Right lobe of liver (tissue), 6 donors: ENCODE results near the gene UXS1. TPM values are rescaled to one million over a fixed set of nuclear protein-coding genes. Genes with fewer than 3 reads are reported as not detected.

Source experiments
- ATAC-seq, 4 donors: fragments of 200-7000 bp; cut with Tn5 transposase; one replicate each; pipeline ENCODE4 v1.9.1; 2020; ENCODE audit warnings: mild to moderate bottlenecking in 4 of 4, moderate library complexity in 4 of 4
- DNase-seq, 3 donors: peaks; one replicate each; pipeline ENCODE4 v3.0.0-alpha.2; 2020
- H3K27ac ChIP-seq, 3 donors: fragments of 200-600 bp; one replicate each; pipeline ENCODE4 v1.8.0; 2022
- H3K27me3 ChIP-seq, 2 donors: fragments of 200-600 bp; one replicate each; pipeline ENCODE4 v1.8.0; 2022
- H3K36me3 ChIP-seq, 4 donors: fragments of 200-600 bp; sonication (generic) in 1 of 4; one replicate each; pipeline versions ENCODE4 v1.5.1 to v1.8.0; 2017 to 2022; ENCODE audit warnings: control low read depth in 1 of 4
- H3K4me1 ChIP-seq, 4 donors: fragments of 200-600 bp; sonication (generic) in 1 of 4; one replicate each; pipeline versions ENCODE4 v1.5.1 to v1.8.0; 2017 to 2022; ENCODE audit warnings: control low read depth in 1 of 4
- H3K4me3 ChIP-seq, 3 donors: fragments of 200-600 bp; one replicate each; pipeline ENCODE4 v1.8.0; 2022
- H3K9me3 ChIP-seq, 4 donors: fragments of 200-600 bp; sonication (generic) in 1 of 4; one replicate each; pipeline versions ENCODE4 v1.5.1 to v1.8.0; 2017 to 2022; ENCODE audit warnings: control low read depth in 1 of 4
- CTCF ChIP-seq, 4 donors: fragments of 200-600 bp in 3 of 4; fragments of 450-650 bp in 1 of 4; IDR thresholded peaks; one replicate each; pipeline versions ENCODE4 v1.5.1 to v1.8.0; 2016 to 2022; ENCODE audit warnings: antibody characterized with exemption in 4 of 4, mild to moderate bottlenecking in 2 of 4
- POLR2A ChIP-seq: fragments of 450-650 bp; IDR thresholded peaks from one replicate; pipeline ENCODE4 v1.6.1; 2017; ENCODE audit warnings: antibody characterized with exemption, mild to moderate bottlenecking
- WGBS: methylation state at CpG from one replicate; pipeline ENCODE4 v1.1.6; 2018; ENCODE audit warnings: low coverage, low lambda C conversion rate; ENCODE audit not compliant: insufficient coverage; ENCODE audit errors: missing lambda C conversion rate; 5-methylcytosine and 5-hydroxymethylcytosine counted together
- intact Hi-C, 2 donors: fragments of 100-400 bp; cut with DNase I; formaldehyde crosslinking; loops; one replicate each; pipeline versions ENCODE4 v1.11.2 to v1.14.1; 2022
- total RNA-seq, 6 experiments: library from RNA; depleted of rRNA in 2 of 6; stranded (reverse); fragments of >200 nt in 2 of 6; fragmentation: NEBNext Ultra II Directional in 3 of 6; extraction: Animal tissue kit (Norgen Biotek cat#: 25700) in 3 of 6; gene quantifications; one replicate each; pipeline versions ENCODE4 v1.1.0 to v1.2.4, GENCODE V29; 2016 to 2023
- donor health status: DM: no; HTN: yes; CAD: no.
- donor health status: DM: no; HTN: no; CAD: no.
- donor health status: DM: no; HTN: no; CAD: no.
- donor health status: DM: no; HTN: yes; CAD: no.
- donor health status: DM: no; HTN: yes; CAD: no.

The UXS1 gene
- total RNA-seq, 6 experiments from 2014 or later, result 8.2 to 56.2 (median 14.0) TPM

- DNase-seq (no peak), ATAC-seq (peak in 1 of 4 donors; percentile 13)
- H3K4me3 ChIP-seq, result no peak overlapping the region
- 79% methylated on average over 3 of the region's 3 CpGs for WGBS
- H3K4me1 ChIP-seq, result peaks cover 0 to 12% (median 0%) of the 10 kb centered on the region in 4 donors
- H3K27ac ChIP-seq, result no peak overlapping the region
- H3K36me3 ChIP-seq, result peaks cover 0 to 7% (median 0%) of the 10 kb centered on the region in 4 donors
- H3K9me3 ChIP-seq, result no peaks in the 10 kb centered on the region
- intact Hi-C loops, result no loop called here
- no peaks in the 10 kb centered on the region for H3K27me3 ChIP-seq
- TF ChIP-seq POLR2A (no peak), CTCF (IDR thresholded peaks at IDR 0.05) (no peak)
Measured at GRCh38 chr2:106124106-106124756, 69.9 kb downstream of the UXS1 start.

GRCh38 chr2:106122157-106122556 is 71.9 kb downstream of the UXS1 start:
- Histone ChIP-seq H3K27me3 (no peaks in the 10 kb centered on the region), H3K4me1 (peaks cover 0 to 6% (median 0%) of the 10 kb centered on the region in 4 donors), H3K27ac (no peak overlapping the region), H3K4me3 (no peak overlapping the region), H3K9me3 (no peaks in the 10 kb centered on the region), H3K36me3 (peaks cover 0 to 7% (median 0%) of the 10 kb centered on the region in 4 donors)
- ATAC-seq, result no peak
- intact Hi-C loops, result no loop called here
- DNase-seq, result no peak
- TF ChIP-seq POLR2A (no peak), CTCF (IDR thresholded peaks at IDR 0.05) (no peak)
- 77% methylated on average over 2 of the region's 3 CpGs for WGBS

GRCh38 chr2:106120432-106120831 is 73.7 kb downstream of the UXS1 start:
- DNase-seq, result no peak
- Histone ChIP-seq H3K9me3 (no peaks in the 10 kb centered on the region), H3K27ac (no peak overlapping the region), H3K4me3 (no peak overlapping the region), H3K36me3 (peaks cover 0 to 7% (median 0%) of the 10 kb centered on the region in 4 donors), H3K4me1 (no peaks in the 10 kb centered on the region), H3K27me3 (no peaks in the 10 kb centered on the region)
- intact Hi-C loops, result no loop called here
- no peak for TF ChIP-seq CTCF (IDR thresholded peaks at IDR 0.05)
- TF ChIP-seq POLR2A, result no peak
- WGBS, result 80% methylated on average over 3 of the region's 6 CpGs
- no peak for ATAC-seq

GRCh38 chr2:106119074-106119473 is 75.0 kb downstream of the UXS1 start:
- Histone ChIP-seq H3K9me3 (no peaks in the 10 kb centered on the region), H3K27ac (no peak overlapping the region), H3K36me3 (peaks cover 0 to 7% (median 0%) of the 10 kb centered on the region in 4 donors), H3K4me1 (no peaks in the 10 kb centered on the region), H3K27me3 (no peaks in the 10 kb centered on the region), H3K4me3 (no peak overlapping the region)
- intact Hi-C loops, result no loop called here
- WGBS, result 90% methylated on average over 2 of the region's 6 CpGs
- ATAC-seq (no peak), DNase-seq (no peak)
- no peak for TF ChIP-seq CTCF (IDR thresholded peaks at IDR 0.05)
- no peak for TF ChIP-seq POLR2A
